Dendritic cell treated with granulocyte-macrophage colony-stimulating factor and Interleukin-4, amounts not matched to agents 40 ng/mL and 50 ng/mL, for 4 days (primary cell): ENCODE measurements around the gene TRABD2B.

ENCODE experiments used
- H3K27ac Mint-ChIP-seq: one replicate; pipeline ENCODE4 v1.8.0; 2022; ENCODE audit warnings: mild to moderate bottlenecking, mixed read lengths
- H3K27me3 Mint-ChIP-seq: one replicate; pipeline ENCODE4 v1.8.0; 2022; ENCODE audit warnings: mild to moderate bottlenecking, mixed read lengths
- H3K36me3 Mint-ChIP-seq: one replicate; pipeline ENCODE4 v1.8.0; 2022; ENCODE audit warnings: low read depth, mixed read lengths
- H3K4me1 Mint-ChIP-seq: one replicate; pipeline ENCODE4 v1.8.0; 2022; ENCODE audit warnings: low read depth, mixed read lengths
- H3K4me3 Mint-ChIP-seq: one replicate; pipeline ENCODE4 v1.8.0; 2022; ENCODE audit warnings: mild to moderate bottlenecking, moderate library complexity, mixed read lengths
- H3K9me3 Mint-ChIP-seq: one replicate; pipeline ENCODE4 v1.8.0; 2022; ENCODE audit warnings: mixed read lengths
- intact Hi-C: fragments of 100-400 bp; cut with micrococcal nuclease; formaldehyde crosslinking; loops from one replicate; pipeline ENCODE4 v1.15.0; 2022

Gene TRABD2B

DNA sequence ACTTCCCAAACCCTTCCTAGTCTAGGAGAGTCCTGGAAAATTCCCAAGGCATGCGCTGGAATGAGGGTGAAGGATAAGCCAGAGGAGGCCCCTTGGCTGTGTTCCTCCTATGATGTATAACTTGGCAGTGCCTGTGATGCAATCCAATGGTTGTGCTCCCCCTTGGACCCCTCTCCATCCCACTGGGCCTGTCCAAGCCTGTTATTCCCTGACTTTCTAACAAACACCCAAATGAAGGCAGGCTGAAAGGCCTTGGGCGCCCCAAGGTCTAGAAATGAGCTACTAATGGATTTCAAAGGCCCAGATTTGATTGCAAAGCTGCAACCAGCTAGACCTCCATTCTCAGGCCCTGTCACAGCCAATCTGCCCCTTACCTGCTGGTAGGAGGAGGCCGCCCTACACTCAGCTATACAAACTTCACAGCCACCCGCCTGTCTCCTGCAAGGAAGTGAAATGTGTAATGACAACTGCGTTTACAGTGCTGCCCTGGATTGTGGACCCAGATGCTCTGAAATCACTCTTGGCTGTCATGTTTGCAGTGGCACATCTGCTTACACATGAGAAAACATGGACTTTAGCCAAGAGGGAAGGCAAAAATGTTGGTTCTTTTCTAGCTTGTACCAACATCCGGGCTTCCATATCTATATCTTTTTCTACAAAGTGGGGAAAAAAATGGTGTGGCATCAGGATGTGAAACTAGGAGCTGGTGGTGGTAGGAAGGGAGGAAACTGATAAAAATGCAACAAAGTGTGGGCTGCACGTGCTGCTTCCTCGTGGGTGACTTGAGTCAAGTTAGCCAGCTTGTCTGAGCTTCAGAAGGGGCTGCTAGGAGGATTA lies 130.4 kb downstream of the TRABD2B start:
- H3K27me3 Mint-ChIP-seq = no peaks in the 10 kb centered on the region
- no peak overlapping the region for H3K27ac Mint-ChIP-seq
- intact Hi-C loops = no loop called here
- H3K36me3 Mint-ChIP-seq = no peaks in the 10 kb centered on the region
- no peak overlapping the region for H3K4me3 Mint-ChIP-seq
- no peaks in the 10 kb centered on the region for H3K4me1 Mint-ChIP-seq
- H3K9me3 Mint-ChIP-seq = no peaks in the 10 kb centered on the region

DNA sequence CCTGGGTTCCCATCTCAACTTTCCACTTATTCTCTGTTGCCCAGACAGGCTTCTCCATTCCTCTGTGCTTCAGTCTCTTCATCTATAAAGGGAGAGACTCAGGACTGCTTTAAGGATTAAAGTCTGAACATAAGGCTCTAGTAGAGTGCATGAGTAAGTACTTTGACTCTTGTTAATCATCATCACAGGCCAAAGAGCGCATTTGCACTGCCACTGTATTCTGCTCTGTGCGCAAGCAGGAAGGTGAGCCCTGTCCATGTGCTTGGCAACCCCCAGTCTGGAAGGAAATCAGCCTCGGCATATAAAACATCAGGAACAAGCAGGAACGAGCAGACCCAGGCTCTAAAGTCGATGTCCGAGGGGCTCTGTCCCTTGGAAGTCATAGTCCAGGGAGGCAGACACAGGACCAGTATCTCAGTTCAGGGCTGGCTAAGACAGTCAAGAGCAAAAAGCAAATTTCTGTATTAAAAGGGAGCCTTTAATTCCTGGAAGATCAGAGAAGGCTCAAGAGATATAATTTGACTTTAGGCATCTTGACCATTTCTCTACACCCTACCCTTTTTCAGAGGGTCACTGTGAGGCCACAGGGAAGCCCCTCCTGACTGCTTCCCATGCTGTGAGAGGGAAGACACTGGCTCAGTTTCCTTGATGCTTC lies 131.2 kb downstream of the TRABD2B start:
- intact Hi-C loops = no loop called here
- H3K36me3 Mint-ChIP-seq = no peaks in the 10 kb centered on the region
- H3K27ac Mint-ChIP-seq = no peak overlapping the region
- H3K4me3 Mint-ChIP-seq = no peak overlapping the region
- H3K9me3 Mint-ChIP-seq = no peaks in the 10 kb centered on the region
- no peaks in the 10 kb centered on the region for H3K4me1 Mint-ChIP-seq
- H3K27me3 Mint-ChIP-seq = no peaks in the 10 kb centered on the region

DNA sequence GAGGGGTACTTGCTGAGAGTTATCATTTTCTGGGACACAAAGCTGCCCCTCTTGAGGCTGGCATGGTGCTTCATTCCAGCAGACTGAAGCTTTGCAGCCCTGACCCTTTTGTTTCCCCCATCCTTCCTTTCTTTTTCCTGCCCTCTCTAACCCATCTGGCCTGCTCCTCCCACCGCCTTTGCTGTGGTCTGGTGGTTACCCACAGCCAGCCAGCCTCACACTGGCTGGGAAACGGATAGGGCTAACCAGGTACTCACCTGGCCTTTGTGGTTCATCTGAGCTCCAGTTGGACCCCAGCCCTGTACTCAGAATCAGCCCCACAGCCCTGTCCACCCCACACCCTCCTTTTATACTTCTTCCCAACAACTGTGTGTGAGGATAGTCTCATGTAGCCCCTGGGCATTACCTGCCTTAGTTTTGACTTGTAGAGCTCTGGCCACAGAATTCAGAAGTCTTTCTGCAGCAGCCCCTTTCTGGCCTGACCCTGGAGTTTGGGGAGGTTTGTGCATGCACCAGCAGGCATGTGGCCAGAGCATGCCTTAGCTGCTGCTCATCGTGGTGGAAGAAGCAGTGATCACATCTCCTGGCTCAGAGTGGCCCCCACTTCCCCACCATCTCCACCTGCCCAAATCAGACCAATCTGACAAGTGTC lies 138.0 kb downstream of the TRABD2B start:
- intact Hi-C loops = no loop called here
- no peak overlapping the region for H3K27ac Mint-ChIP-seq
- no peaks in the 10 kb centered on the region for H3K9me3 Mint-ChIP-seq
- H3K4me3 Mint-ChIP-seq = no peak overlapping the region
- H3K27me3 Mint-ChIP-seq = peaks cover 1% of the 10 kb centered on the region
- no peaks in the 10 kb centered on the region for H3K36me3 Mint-ChIP-seq
- H3K4me1 Mint-ChIP-seq = no peaks in the 10 kb centered on the region

DNA sequence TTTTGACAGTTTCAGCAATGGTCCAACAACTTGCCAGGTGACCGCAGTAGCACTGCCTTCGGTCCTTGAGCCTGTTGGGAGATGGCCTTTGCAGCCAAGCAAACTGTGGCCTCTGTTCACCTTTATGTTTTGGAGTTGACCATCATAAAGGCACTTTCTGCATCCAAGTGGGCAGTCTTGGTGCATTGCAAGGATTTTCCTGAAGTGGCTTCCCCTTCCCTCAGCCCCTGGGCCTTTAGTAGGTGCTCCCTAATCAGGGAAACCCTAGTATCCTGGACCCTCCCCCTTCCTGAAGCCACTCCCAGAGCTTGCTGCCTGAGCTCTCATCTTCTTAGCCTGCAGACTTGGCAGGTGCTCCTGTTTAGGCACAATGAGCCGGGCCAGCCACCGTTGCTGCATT lies 140.2 kb downstream of the TRABD2B start:
- intact Hi-C loops = no loop called here
- no peaks in the 10 kb centered on the region for H3K36me3 Mint-ChIP-seq
- H3K4me1 Mint-ChIP-seq = no peaks in the 10 kb centered on the region
- H3K27ac Mint-ChIP-seq = no peak overlapping the region
- no peaks in the 10 kb centered on the region for H3K9me3 Mint-ChIP-seq
- peaks cover 1% of the 10 kb centered on the region for H3K27me3 Mint-ChIP-seq
- no peak overlapping the region for H3K4me3 Mint-ChIP-seq

DNA sequence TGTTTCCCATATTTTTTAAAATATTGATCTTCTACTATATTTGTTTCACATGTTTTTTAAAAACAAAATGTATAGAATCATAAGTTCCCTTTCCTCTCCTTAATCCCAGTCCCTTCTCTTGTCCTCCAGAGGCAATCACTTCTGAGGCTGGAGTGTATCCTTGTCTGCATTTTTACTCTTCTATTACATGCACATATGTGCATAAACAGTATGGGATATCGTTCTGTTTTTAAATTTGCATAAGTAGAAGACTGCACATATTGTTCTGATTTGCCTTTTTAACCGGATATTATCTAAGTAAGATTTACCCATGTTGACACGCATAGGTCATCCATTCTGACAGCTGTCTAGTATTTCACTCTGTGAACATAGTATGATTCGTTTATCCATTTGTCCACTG lies 142.0 kb downstream of the TRABD2B start:
- no peak overlapping the region for H3K4me3 Mint-ChIP-seq
- intact Hi-C loops = no loop called here

DNA sequence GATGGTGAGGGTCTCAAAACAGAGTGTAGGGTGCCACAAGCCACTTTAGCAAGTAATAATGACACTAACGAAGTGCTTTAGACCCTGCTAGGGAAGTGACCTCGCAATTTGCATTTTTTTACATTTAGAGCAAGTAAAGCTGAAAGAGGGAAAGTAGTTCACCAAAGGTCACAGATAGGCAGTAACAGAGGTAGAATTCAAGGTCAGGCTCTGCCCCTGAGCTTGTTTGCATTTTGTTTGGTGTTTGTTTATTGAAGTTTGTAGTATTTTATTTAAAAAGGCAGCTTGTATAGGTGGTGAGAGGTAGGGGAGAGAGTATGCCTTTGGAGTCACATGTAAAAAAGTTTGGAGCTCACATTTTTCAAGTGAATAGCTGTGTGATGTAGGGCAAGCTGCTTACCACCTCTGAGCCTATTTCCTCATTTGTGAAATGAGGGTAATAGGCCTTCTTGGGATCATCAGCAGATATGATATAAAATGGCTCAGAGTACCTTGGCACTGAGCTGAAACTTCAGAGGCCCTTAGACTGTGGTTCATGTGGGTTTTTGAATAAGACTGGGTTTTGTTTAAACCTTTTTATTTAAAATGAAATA lies 142.5 kb downstream of the TRABD2B start:
- H3K36me3 Mint-ChIP-seq = no peaks in the 10 kb centered on the region
- peaks cover 1% of the 10 kb centered on the region for H3K27me3 Mint-ChIP-seq
- H3K27ac Mint-ChIP-seq = no peak overlapping the region
- H3K4me1 Mint-ChIP-seq = no peaks in the 10 kb centered on the region
- no peaks in the 10 kb centered on the region for H3K9me3 Mint-ChIP-seq
- intact Hi-C loops = no loop called here
- H3K4me3 Mint-ChIP-seq = no peak overlapping the region

More for the DNA sequence above, 142.0 kb downstream of the TRABD2B start:
- Mint-ChIP-seq H3K27ac (no peak overlapping the region), H3K36me3 (no peaks in the 10 kb centered on the region), H3K27me3 (peaks cover 1% of the 10 kb centered on the region), H3K4me1 (no peaks in the 10 kb centered on the region), H3K9me3 (no peaks in the 10 kb centered on the region)

DNA sequence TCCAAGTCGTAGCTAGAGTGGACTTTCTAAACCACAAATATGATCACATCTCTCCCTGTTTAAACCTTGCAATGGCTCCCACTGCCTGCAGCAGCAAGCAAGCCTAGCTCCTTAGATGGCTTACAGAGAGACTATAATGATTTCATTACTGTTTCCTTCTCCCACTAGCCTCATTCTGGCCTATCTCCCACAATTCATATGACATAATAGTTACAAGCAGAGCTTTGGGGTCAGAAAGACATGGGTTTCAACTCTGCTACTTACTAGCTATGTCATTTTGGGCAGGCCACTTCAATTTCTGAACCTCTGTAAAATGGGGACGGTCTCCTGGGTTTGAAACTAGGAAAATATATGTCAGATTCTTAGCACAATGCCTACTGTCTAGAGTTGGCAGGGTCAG lies 143.3 kb downstream of the TRABD2B start:
- Mint-ChIP-seq H3K4me3 (no peak overlapping the region), H3K27me3 (peaks cover 1% of the 10 kb centered on the region), H3K36me3 (no peaks in the 10 kb centered on the region), H3K9me3 (no peaks in the 10 kb centered on the region), H3K27ac (no peak overlapping the region), H3K4me1 (no peaks in the 10 kb centered on the region)
- intact Hi-C loops = no loop called here

DNA sequence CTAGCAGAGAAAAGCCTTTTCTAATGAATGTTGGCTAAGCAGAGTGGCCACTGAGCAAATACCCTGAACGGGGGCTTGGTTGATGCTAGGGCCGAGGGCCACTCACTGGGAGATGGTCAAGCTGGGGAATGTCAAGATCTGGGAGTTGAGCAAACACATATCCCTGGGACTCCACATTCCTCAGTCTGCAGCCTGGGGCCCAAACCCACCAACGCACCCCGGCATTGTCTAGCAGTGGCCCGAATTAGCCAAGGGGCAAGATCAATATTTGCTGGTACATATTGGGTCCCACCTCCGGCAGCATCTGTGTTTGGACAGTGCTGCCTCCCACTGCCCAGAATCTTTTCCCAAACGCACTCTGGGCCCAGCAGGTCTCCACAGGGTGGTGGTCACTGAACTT lies 144.1 kb downstream of the TRABD2B start:
- Mint-ChIP-seq H3K4me3 (no peak overlapping the region), H3K27me3 (peaks cover 1% of the 10 kb centered on the region), H3K27ac (no peak overlapping the region), H3K4me1 (no peaks in the 10 kb centered on the region), H3K9me3 (no peaks in the 10 kb centered on the region), H3K36me3 (no peaks in the 10 kb centered on the region)
- intact Hi-C loops = no loop called here

DNA sequence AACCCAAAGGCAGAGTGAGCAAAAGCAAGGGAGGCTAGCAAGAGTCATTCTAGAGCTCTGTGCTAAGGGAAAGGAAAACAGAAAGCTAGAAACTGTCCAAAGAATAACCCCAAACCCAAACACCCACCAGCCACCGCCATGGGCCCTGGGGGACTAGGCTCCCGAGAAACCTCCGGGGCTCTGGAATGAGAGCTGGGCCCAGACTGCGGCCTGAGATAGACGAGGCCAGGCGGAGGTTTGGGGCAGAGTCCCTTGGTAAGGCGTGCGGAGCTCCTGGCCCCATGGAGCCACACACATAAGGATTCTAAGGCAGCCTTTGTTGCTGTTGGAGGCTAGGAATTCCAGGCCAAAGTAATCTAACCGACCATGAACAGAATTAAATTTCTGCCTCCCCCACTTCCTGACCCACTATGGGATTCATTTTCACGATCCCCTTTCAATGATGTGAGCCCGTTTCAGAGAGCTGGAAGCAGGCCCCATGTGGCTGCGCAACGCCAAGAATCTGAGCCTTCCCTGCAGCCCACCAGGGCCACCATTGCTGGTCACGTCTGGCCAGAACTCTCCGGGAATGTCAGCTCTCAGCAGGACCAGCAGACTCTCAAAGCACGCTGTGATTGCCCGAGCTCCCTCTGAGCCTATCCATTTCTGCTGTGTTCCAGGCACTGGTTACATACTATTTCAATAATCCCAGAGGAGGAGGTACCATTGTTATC lies 145.0 kb downstream of the TRABD2B start:
- intact Hi-C loops = no loop called here
- Mint-ChIP-seq H3K27ac (no peak overlapping the region), H3K36me3 (no peaks in the 10 kb centered on the region), H3K4me3 (no peak overlapping the region), H3K4me1 (no peaks in the 10 kb centered on the region), H3K27me3 (peaks cover 1% of the 10 kb centered on the region), H3K9me3 (no peaks in the 10 kb centered on the region)

DNA sequence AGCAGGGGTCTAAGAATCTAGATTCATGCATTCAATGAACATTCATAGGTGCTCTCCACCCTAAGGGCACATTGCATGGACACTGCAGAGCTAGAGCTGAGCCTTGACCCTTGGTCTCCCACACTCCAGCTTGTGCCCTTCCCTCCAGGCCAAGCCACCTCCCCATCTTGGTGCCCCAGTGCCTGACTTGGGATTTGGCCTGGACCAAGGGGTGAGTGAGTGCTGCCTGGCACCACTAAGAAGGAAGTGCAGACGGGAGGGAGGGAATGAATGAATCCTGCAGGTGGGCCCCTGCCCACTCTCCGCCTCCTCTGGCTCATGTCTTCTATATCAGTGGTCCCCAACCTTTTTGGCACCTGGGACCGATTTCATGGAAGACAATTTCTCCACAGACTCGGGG lies 146.7 kb downstream of the TRABD2B start:
- H3K9me3 Mint-ChIP-seq = no peaks in the 10 kb centered on the region
- intact Hi-C loops = no loop called here
- H3K27me3 Mint-ChIP-seq = no peaks in the 10 kb centered on the region
- H3K27ac Mint-ChIP-seq = no peak overlapping the region
- H3K4me3 Mint-ChIP-seq = no peak overlapping the region
- H3K36me3 Mint-ChIP-seq = no peaks in the 10 kb centered on the region
- H3K4me1 Mint-ChIP-seq = no peaks in the 10 kb centered on the region

DNA sequence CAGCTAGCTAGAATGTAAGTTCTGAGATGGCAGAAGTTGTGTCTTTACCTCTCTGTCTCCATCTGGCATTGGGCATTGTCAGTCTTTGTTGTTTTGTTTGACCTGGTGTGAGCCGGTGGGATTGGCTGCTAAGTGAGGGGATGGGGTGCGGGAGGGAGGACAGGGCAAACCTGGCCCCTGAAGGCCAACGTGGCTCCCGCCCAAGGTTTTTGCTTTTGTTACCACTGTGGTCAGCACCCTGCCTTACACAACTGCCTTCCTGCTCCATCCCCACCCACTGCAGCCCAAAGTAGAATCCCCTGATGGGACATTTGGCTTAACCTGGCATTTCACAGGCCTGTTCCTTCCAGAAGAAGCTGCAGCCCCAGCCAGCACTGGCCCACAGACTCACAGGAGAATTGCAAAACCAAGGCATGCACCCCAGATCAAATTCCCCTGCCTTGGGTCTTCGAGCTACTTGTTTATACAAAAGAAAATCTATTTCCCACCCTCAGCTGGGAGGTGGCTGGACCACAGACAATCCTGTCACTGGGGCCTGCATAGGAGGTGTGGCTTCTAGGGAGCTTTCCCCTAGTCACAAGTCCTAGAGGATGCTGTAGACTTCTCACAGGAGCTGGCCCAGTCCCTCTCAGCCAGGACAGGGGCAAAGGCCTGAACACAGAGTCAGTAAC lies 147.5 kb downstream of the TRABD2B start:
- intact Hi-C loops = no loop called here
- Mint-ChIP-seq H3K27me3 (no peaks in the 10 kb centered on the region), H3K36me3 (no peaks in the 10 kb centered on the region), H3K9me3 (no peaks in the 10 kb centered on the region), H3K27ac (no peak overlapping the region), H3K4me1 (no peaks in the 10 kb centered on the region), H3K4me3 (no peak overlapping the region)

DNA sequence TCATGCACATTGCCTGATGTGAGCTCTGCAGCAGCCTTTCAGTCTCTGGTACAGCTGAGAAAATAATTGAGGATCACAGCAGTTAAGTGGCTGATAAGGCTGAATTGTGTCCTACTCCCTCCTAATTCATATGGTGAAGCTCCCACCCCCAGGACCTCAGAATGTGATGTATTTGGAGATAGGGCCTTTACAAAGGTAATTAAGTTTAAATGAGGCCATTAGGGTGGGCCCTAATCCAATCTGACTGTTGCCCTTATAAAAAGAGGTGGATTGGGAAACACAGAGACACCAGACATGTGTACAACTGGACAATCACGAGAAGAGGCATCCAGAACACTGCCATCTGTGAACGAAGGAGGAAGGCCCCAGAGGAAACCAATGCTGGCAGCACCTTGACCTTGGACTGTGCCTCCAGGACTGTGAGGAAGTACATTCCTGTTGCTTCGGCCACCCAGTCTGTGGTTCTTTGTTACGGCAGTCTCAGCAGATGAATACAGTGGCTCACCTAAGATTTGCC lies 148.1 kb downstream of the TRABD2B start:
- Mint-ChIP-seq H3K36me3 (no peaks in the 10 kb centered on the region), H3K4me1 (no peaks in the 10 kb centered on the region), H3K4me3 (no peak overlapping the region), H3K27ac (no peak overlapping the region), H3K9me3 (no peaks in the 10 kb centered on the region), H3K27me3 (no peaks in the 10 kb centered on the region)
- intact Hi-C loops = no loop called here

DNA sequence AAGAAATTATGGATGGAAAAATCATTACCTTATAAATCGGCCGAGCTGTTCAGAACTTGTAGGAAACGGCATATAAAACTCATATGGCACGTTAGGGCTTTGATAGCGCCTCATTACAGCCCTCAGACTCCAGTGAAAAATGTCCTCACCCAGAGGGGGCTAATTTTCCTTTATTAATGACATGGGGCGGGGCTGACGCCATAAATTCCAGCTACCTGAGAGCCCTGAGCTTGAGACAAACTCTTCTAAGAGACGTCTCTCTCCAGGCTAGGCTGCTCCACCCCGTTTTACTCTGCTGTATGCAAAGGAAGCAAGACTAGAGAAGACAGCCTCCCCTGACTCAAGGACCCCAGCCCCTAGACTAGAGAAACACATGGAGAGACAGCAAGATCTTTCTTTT lies 149.4 kb downstream of the TRABD2B start:
- intact Hi-C loops = no loop called here
- Mint-ChIP-seq H3K27ac (no peak overlapping the region), H3K4me1 (no peaks in the 10 kb centered on the region), H3K36me3 (no peaks in the 10 kb centered on the region), H3K9me3 (no peaks in the 10 kb centered on the region), H3K4me3 (no peak overlapping the region), H3K27me3 (peaks cover 4% of the 10 kb centered on the region)
